C4-2B (cell line): ENCODE data around the gene SCG3.

ENCODE experiments used
- H3K27ac ChIP-seq: fragments of 450-650 bp; 2 replicates; pipeline ENCODE4 v1.5.1; 2017
- CTCF ChIP-seq: fragments of 450-650 bp; conservative IDR thresholded peaks from 2 replicates; pipeline ENCODE4 v1.5.1; 2017; ENCODE audit warnings: mild to moderate bottlenecking
- ZFX ChIP-seq: fragments of 450-650 bp; IDR thresholded peaks from 2 replicates; pipeline ENCODE4 v1.6.1; 2017

SCG3 gene

GRCh38 chr15:51731549-51732267, 50.4 kb downstream of the SCG3 start:
- H3K27ac ChIP-seq = no peak overlapping the region
- TF ChIP-seq CTCF (no peak), ZFX (no peak)

GRCh38 chr15:51732646-51733045, 51.3 kb downstream of the SCG3 start:
- no peak overlapping the region for H3K27ac ChIP-seq

GRCh38 chr15:51735228-51736010, 54.1 kb downstream of the SCG3 start:
- TF ChIP-seq CTCF (no peak), ZFX (no peak)
- H3K27ac ChIP-seq = no peak overlapping the region

More at GRCh38 chr15:51732646-51733045, 51.3 kb downstream of the SCG3 start:
- TF ChIP-seq CTCF = no peak

GRCh38 chr15:51736069-51736468, 54.8 kb downstream of the SCG3 start:
- no peak overlapping the region for H3K27ac ChIP-seq
- no peak for TF ChIP-seq ZFX
- TF ChIP-seq CTCF = no peak

GRCh38 chr15:51736751-51737521, 55.6 kb downstream of the SCG3 start:
- peak overlapping the region; percentile 88 for H3K27ac ChIP-seq
- TF ChIP-seq CTCF = no peak
- TF ChIP-seq ZFX = no peak

- TF ChIP-seq CTCF = no peak
- peak; percentile 81 for TF ChIP-seq ZFX
- peak within 1 kb of the TSS; percentile 88 for H3K27ac ChIP-seq
Observed at GRCh38 chr15:51737522-51738305, 56.4 kb downstream of the SCG3 start, which contains the start of gene LYSMD2. TSS of gene LYSMD2 (minus strand) at chr15:51737655. CDS start at chr15:51737622, 33 bp downstream.
